WTC11 (cell line): ENCODE measurements around the gene DRGX. TPM values are rescaled to one million over a fixed set of nuclear protein-coding genes. Genes with fewer than 3 reads are reported as not detected.

Experiments
- ATAC-seq: fragments of 200-7000 bp; cut with Tn5 transposase; 2 replicates; pipeline ENCODE4 v1.10.0; 2021; ENCODE audit warnings: mild to moderate bottlenecking, moderate library complexity
- CTCF ChIA-PET: fragments of 300-600 bp; sonication (Branson Sonifier 250); formaldehyde crosslinking; loops from one replicate; lab custom pipeline; 2021; ENCODE audit warnings: antibody characterized with exemption; lab: Charles Lee
- POLR2A ChIA-PET: fragments of 350-600 bp; sonication (Branson Sonifier 250); formaldehyde crosslinking; loops from one replicate; lab custom pipeline; 2021; ENCODE audit warnings: antibody characterized with exemption; lab: Charles Lee
- DNase-seq: peaks from one replicate; pipeline ENCODE4 v3.0.0; 2021; ENCODE audit warnings: low spot score
- H3K27ac Mint-ChIP-seq: 2 replicates; pipeline ENCODE4 v1.8.0; 2021; ENCODE audit warnings: mixed read lengths
- H3K27me3 Mint-ChIP-seq: 2 replicates; pipeline ENCODE4 v1.8.0; 2021; ENCODE audit warnings: low read depth, mild to moderate bottlenecking, moderate library complexity, mixed read lengths
- H3K36me3 Mint-ChIP-seq: 2 replicates; pipeline ENCODE4 v1.8.0; 2021; ENCODE audit warnings: mixed read lengths
- H3K4me1 Mint-ChIP-seq: 2 replicates; pipeline ENCODE4 v1.8.0; 2022; ENCODE audit warnings: mixed read lengths
- H3K4me3 Mint-ChIP-seq: 2 replicates; pipeline ENCODE4 v1.8.0; 2021; ENCODE audit warnings: mild to moderate bottlenecking, moderate library complexity, mixed read lengths
- H3K9me3 Mint-ChIP-seq: 2 replicates; pipeline ENCODE4 v1.8.0; 2021; ENCODE audit warnings: mixed read lengths
- FOXP1 ChIP-seq: sonication (generic); formaldehyde crosslinking; IDR thresholded peaks from 2 replicates; pipeline ENCODE4 v1.8.0; 2022; ENCODE audit warnings: missing genetic modification reagents, mild to moderate bottlenecking, moderate library complexity, borderline replicate concordance
- IRF2 ChIP-seq: sonication (generic); formaldehyde crosslinking; IDR thresholded peaks from 2 replicates; pipeline ENCODE4 v1.8.0; 2022; ENCODE audit warnings: low read depth, missing genetic modification reagents, borderline replicate concordance
- KAT7 ChIP-seq: sonication (generic); formaldehyde crosslinking; IDR thresholded peaks from 2 replicates; pipeline ENCODE4 v1.8.1; 2023; ENCODE audit warnings: missing genetic modification reagents, mild to moderate bottlenecking, borderline replicate concordance
- NFYB ChIP-seq: sonication (generic); formaldehyde crosslinking; conservative IDR thresholded peaks from 2 replicates; pipeline ENCODE4 v1.8.0; 2022; ENCODE audit warnings: low read depth, missing genetic modification reagents
- PRRX2 ChIP-seq: fragments of 250-450 bp; sonication (Bioruptor Pico); IDR thresholded peaks from 2 replicates; pipeline ENCODE4 v1.8.0; 2021; ENCODE audit warnings: mild to moderate bottlenecking
- RELA ChIP-seq: sonication (generic); formaldehyde crosslinking; IDR thresholded peaks from 2 replicates; pipeline ENCODE4 v1.8.1; 2022; ENCODE audit warnings: missing genetic modification reagents, mild to moderate bottlenecking, borderline replicate concordance
- TEAD4 ChIP-seq: sonication (generic); formaldehyde crosslinking; IDR thresholded peaks from 2 replicates; pipeline ENCODE4 v1.8.0; 2022; ENCODE audit warnings: mild to moderate bottlenecking, missing genetic modification reagents
- TP53 ChIP-seq: sonication (generic); formaldehyde crosslinking; IDR thresholded peaks from 2 replicates; pipeline ENCODE4 v1.8.1; 2023; ENCODE audit warnings: mild to moderate bottlenecking, missing genetic modification reagents
- ZNF232 ChIP-seq: sonication (generic); formaldehyde crosslinking; IDR thresholded peaks from 2 replicates; pipeline ENCODE4 v1.8.0; 2022; ENCODE audit warnings: mild to moderate bottlenecking, missing genetic modification reagents
- ZNF263 ChIP-seq: sonication (generic); formaldehyde crosslinking; IDR thresholded peaks from 2 replicates; pipeline ENCODE4 v1.8.1; 2022; ENCODE audit warnings: low read depth, mild to moderate bottlenecking, moderate library complexity, missing genetic modification reagents
- ZNF416 ChIP-seq: fragments of 250-450 bp; sonication (Bioruptor Pico); IDR thresholded peaks from 2 replicates; pipeline ENCODE4 v1.9.0; 2021; ENCODE audit warnings: mild to moderate bottlenecking, inconsistent platforms
- ZNF423 ChIP-seq: fragments of 250-450 bp; sonication (Bioruptor Pico); IDR thresholded peaks from 2 replicates; pipeline ENCODE4 v2.1.2; 2022; ENCODE audit warnings: mild to moderate bottlenecking, moderate library complexity
- total RNA-seq: library from RNA; stranded (reverse); gene quantifications from 3 replicates; pipeline ENCODE4 v1.2.3, GENCODE V29; 2021
- TF ChIP-seq, protein P1 (sequence below): fragments of 250-450 bp; sonication (Bioruptor Pico); IDR thresholded peaks from 2 replicates; pipeline ENCODE4 v2.1.2; 2022; ENCODE audit warnings: mild to moderate bottlenecking, moderate library complexity
- TF ChIP-seq, protein P2 (sequence below): fragments of 250-450 bp; sonication (Bioruptor Pico); IDR thresholded peaks from 2 replicates; pipeline ENCODE4 v1.8.0; 2021; ENCODE audit warnings: mild to moderate bottlenecking
- TF ChIP-seq, protein P3 (sequence below): sonication (generic); formaldehyde crosslinking; IDR thresholded peaks from 2 replicates; pipeline ENCODE4 v1.8.0; 2022; ENCODE audit warnings: mild to moderate bottlenecking, missing genetic modification reagents
- TF ChIP-seq, protein P4 (sequence below): sonication (generic); formaldehyde crosslinking; IDR thresholded peaks from 2 replicates; pipeline ENCODE4 v1.8.1; 2022; ENCODE audit warnings: missing genetic modification reagents, borderline replicate concordance
- TF ChIP-seq, protein P5 (sequence below): sonication (generic); formaldehyde crosslinking; IDR thresholded peaks from 2 replicates; pipeline ENCODE4 v1.8.0; 2023; ENCODE audit warnings: mild to moderate bottlenecking, missing genetic modification reagents
- TF ChIP-seq, protein P6 (sequence below): sonication (generic); formaldehyde crosslinking; IDR thresholded peaks from 2 replicates; pipeline ENCODE4 v1.8.1; 2023; ENCODE audit warnings: mild to moderate bottlenecking, missing genetic modification reagents, borderline replicate concordance

The DRGX gene
- total RNA-seq, 1 experiment from 2014 or later, result not detected

DNA sequence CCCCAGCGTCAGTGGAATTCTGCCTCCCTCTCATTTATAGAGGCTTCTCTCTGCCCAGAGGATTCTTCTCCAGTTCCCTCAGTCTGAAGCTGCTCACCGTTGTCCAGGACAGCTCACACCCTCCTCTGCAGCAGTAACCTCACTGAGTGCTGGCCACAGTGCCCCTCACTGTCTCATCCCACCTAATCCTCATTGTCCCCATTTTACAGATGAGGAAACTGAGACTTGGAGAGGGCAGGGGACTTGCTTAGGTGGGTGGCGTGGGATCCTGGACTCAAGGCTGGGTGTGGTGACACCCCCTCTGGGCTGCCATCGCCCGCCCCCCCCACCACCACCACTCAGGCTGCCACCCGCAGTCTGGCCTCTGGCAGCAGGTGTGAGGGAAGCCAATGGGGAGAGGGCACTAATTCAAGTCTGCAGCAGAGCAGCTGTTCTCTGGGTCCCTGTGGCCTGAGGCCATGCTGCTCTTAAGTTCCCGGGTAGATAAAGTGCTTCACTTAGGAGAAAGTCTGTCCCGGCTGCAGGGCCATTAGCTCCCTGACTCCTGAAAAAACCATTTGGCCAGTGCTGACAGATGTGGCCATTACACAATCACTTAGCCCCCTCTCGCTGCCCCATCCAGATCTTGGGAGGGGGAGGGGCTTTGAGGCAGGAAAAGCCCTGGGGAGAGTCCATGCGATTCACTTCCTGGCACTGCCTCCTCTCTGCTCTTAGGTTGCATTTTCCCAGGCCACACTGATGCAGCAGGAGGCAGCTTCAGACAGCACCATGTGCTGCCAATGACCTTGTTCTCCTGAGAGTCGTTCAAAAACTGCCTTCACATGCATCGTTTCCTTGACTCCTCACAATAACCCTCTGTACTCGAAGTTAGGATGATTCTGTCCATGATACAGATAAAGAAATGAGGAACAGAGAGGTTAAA lies 36.3 kb downstream of the DRGX start:
- H3K9me3 Mint-ChIP-seq, result peaks cover 10% of the 10 kb centered on the region
- ATAC-seq, result peak; percentile 89
- POLR2A ChIA-PET, result interaction anchor here (0.6 kb wide), 1 partner anchor 19 kb away, joined by 11 read pairs; no protein-coding TSS in a partner anchor

DNA sequence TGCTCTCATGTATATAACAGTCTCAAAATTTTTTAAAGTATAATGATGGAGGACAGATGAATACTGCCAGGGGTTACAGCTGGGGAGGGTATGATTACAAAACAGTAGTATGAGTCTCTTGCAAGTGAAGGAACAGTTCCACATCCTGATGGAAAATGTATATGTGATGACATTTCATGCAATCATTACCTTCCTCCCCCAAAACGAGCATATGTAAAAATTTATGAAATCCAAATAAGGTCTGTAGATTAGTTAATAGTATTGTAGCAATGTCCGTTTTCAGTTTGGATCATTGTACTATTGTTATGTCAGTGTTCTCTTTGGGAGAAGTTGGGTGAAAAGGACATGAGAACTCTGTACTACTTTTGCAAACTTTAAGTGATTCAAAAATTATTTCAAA lies 38.0 kb downstream of the DRGX start:
- no peak for DNase-seq
- no peak overlapping the region for H3K4me3 Mint-ChIP-seq
- ATAC-seq, result no peak
- H3K27me3 Mint-ChIP-seq, result peaks cover 2% of the 10 kb centered on the region; the same call in 1 of the 2 replicates
- peaks cover 10% of the 10 kb centered on the region for H3K9me3 Mint-ChIP-seq
- ChIA-PET CTCF (interaction anchor here (0.6 kb wide), 2 partner anchors 71 to 447 kb away, joined by 3 read pairs; no protein-coding TSS in a partner anchor), POLR2A (interaction anchor here (0.6 kb wide), 1 partner anchor 259 kb away, joined by 3 read pairs; no protein-coding TSS in a partner anchor)
- H3K36me3 Mint-ChIP-seq, result no peaks in the 10 kb centered on the region
- H3K4me1 Mint-ChIP-seq, result peaks cover 25% of the 10 kb centered on the region
- H3K27ac Mint-ChIP-seq, result no peak overlapping the region
- TF ChIP-seq, protein P1, sequence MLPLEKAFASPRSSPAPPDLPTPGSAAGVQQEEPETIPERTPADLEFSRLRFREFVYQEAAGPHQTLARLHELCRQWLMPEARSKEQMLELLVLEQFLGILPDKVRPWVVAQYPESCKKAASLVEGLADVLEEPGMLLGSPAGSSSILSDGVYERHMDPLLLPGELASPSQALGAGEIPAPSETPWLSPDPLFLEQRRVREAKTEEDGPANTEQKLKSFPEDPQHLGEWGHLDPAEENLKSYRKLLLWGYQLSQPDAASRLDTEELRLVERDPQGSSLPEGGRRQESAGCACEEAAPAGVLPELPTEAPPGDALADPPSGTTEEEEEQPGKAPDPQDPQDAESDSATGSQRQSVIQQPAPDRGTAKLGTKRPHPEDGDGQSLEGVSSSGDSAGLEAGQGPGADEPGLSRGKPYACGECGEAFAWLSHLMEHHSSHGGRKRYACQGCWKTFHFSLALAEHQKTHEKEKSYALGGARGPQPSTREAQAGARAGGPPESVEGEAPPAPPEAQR (CRISPR knock-in tag), result no peak
- TF ChIP-seq RELA (CRISPR knock-in tag) (no peak), TP53 (CRISPR knock-in tag) (no peak), FOXP1 (CRISPR knock-in tag) (no peak), ZNF232 (CRISPR knock-in tag) (no peak), ZNF423 (CRISPR knock-in tag) (no peak), PRRX2 (no peak), IRF2 (CRISPR knock-in tag) (no peak), KAT7 (no peak), NFYB (no peak), ZNF263 (CRISPR knock-in tag) (no peak), TEAD4 (CRISPR knock-in tag) (no peak)
- TF ChIP-seq, protein P2, sequence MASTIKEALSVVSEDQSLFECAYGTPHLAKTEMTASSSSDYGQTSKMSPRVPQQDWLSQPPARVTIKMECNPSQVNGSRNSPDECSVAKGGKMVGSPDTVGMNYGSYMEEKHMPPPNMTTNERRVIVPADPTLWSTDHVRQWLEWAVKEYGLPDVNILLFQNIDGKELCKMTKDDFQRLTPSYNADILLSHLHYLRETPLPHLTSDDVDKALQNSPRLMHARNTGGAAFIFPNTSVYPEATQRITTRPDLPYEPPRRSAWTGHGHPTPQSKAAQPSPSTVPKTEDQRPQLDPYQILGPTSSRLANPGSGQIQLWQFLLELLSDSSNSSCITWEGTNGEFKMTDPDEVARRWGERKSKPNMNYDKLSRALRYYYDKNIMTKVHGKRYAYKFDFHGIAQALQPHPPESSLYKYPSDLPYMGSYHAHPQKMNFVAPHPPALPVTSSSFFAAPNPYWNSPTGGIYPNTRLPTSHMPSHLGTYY (CRISPR knock-in tag), result no peak
- TF ChIP-seq, protein P3, sequence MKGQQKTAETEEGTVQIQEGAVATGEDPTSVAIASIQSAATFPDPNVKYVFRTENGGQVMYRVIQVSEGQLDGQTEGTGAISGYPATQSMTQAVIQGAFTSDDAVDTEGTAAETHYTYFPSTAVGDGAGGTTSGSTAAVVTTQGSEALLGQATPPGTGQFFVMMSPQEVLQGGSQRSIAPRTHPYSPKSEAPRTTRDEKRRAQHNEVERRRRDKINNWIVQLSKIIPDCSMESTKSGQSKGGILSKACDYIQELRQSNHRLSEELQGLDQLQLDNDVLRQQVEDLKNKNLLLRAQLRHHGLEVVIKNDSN (CRISPR knock-in tag), result no peak
- TF ChIP-seq, protein P4, sequence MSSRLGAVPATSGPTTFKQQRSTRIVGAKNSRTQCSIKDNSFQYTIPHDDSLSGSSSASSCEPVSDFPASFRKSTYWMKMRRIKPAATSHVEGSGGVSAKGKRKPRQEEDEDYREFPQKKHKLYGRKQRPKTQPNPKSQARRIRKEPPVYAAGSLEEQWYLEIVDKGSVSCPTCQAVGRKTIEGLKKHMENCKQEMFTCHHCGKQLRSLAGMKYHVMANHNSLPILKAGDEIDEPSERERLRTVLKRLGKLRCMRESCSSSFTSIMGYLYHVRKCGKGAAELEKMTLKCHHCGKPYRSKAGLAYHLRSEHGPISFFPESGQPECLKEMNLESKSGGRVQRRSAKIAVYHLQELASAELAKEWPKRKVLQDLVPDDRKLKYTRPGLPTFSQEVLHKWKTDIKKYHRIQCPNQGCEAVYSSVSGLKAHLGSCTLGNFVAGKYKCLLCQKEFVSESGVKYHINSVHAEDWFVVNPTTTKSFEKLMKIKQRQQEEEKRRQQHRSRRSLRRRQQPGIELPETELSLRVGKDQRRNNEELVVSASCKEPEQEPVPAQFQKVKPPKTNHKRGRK (CRISPR knock-in tag), result no peak

More for the DNA sequence above, 36.3 kb downstream of the DRGX start:
- Mint-ChIP-seq H3K27ac (peak overlapping the region; percentile 41; the same call in 1 of the 2 replicates), H3K4me1 (peaks cover 21% of the 10 kb centered on the region), H3K36me3 (no peaks in the 10 kb centered on the region), H3K27me3 (peaks cover 2% of the 10 kb centered on the region; the same call in 1 of the 2 replicates), H3K4me3 (no peak overlapping the region)
- peak; percentile 39 for DNase-seq
- CTCF ChIA-PET, result interaction anchor here (0.9 to 2.1 kb wide), 4 partner anchors 48 to 153 kb away, joined by 3 to 15 read pairs (median 3); no protein-coding TSS in a partner anchor
- no peak for TF ChIP-seq ZNF416
- TF ChIP-seq, protein P5, sequence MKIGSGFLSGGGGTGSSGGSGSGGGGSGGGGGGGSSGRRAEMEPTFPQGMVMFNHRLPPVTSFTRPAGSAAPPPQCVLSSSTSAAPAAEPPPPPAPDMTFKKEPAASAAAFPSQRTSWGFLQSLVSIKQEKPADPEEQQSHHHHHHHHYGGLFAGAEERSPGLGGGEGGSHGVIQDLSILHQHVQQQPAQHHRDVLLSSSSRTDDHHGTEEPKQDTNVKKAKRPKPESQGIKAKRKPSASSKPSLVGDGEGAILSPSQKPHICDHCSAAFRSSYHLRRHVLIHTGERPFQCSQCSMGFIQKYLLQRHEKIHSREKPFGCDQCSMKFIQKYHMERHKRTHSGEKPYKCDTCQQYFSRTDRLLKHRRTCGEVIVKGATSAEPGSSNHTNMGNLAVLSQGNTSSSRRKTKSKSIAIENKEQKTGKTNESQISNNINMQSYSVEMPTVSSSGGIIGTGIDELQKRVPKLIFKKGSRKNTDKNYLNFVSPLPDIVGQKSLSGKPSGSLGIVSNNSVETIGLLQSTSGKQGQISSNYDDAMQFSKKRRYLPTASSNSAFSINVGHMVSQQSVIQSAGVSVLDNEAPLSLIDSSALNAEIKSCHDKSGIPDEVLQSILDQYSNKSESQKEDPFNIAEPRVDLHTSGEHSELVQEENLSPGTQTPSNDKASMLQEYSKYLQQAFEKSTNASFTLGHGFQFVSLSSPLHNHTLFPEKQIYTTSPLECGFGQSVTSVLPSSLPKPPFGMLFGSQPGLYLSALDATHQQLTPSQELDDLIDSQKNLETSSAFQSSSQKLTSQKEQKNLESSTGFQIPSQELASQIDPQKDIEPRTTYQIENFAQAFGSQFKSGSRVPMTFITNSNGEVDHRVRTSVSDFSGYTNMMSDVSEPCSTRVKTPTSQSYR (CRISPR knock-in tag), result peak; percentile 73
- TF ChIP-seq, protein P6, sequence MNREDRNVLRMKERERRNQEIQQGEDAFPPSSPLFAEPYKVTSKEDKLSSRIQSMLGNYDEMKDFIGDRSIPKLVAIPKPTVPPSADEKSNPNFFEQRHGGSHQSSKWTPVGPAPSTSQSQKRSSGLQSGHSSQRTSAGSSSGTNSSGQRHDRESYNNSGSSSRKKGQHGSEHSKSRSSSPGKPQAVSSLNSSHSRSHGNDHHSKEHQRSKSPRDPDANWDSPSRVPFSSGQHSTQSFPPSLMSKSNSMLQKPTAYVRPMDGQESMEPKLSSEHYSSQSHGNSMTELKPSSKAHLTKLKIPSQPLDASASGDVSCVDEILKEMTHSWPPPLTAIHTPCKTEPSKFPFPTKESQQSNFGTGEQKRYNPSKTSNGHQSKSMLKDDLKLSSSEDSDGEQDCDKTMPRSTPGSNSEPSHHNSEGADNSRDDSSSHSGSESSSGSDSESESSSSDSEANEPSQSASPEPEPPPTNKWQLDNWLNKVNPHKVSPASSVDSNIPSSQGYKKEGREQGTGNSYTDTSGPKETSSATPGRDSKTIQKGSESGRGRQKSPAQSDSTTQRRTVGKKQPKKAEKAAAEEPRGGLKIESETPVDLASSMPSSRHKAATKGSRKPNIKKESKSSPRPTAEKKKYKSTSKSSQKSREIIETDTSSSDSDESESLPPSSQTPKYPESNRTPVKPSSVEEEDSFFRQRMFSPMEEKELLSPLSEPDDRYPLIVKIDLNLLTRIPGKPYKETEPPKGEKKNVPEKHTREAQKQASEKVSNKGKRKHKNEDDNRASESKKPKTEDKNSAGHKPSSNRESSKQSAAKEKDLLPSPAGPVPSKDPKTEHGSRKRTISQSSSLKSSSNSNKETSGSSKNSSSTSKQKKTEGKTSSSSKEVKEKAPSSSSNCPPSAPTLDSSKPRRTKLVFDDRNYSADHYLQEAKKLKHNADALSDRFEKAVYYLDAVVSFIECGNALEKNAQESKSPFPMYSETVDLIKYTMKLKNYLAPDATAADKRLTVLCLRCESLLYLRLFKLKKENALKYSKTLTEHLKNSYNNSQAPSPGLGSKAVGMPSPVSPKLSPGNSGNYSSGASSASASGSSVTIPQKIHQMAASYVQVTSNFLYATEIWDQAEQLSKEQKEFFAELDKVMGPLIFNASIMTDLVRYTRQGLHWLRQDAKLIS (CRISPR knock-in tag), result peak; percentile 38; the same call in 1 of the 2 replicates
- TF ChIP-seq, all 79 proteins: peak for 2
